Dermis blood vessel endothelial cell (primary cell): ENCODE data around the gene TTPAL. TPM values are rescaled to one million over a fixed set of nuclear protein-coding genes. Genes with fewer than 3 reads are reported as not detected.
A peak's percentile ranks its signal among the peaks of the same experiment; 100 is the strongest.

ENCODE experiments used
- DNase-seq: peaks from one replicate; pipeline ENCODE4 v3.0.0; 2010
- total RNA-seq: library from RNA; depleted of rRNA; stranded (reverse); fragments of >200 nt; gene quantifications from 2 replicates; pipeline ENCODE4 v1.2.3, GENCODE V29; 2014

Gene TTPAL
- total RNA-seq, 1 donor from 2014 or later: 3.4 TPM

- no peak for DNase-seq
These were observed 22.1 kb downstream of the TTPAL start for GRCh38 chr20:44497761-44498160.

DNA sequence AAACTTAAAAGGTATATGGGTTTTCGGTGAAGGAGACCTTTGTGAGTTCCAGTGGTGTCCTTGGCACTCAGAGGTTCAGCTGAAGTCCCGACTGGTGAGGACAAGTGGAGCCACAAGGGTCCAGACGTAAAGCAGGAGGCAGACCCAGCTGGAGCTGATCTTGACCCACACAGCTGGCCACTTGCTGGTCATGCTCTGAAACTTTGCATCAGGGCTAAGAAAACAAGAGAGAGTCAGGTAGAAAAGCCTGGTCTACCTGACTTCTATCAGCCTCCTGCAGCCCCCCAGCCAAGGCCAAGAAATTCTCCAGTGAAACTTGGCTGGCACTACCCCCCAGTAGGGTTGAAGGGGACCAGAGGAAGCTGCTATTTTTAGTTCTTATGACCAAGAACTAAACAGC, 24.5 kb downstream of the TTPAL start:
- DNase-seq: no peak

- DNase-seq: no peak
These were observed 25.8 kb downstream of the TTPAL start for GRCh38 chr20:44501448-44501847.

DNA sequence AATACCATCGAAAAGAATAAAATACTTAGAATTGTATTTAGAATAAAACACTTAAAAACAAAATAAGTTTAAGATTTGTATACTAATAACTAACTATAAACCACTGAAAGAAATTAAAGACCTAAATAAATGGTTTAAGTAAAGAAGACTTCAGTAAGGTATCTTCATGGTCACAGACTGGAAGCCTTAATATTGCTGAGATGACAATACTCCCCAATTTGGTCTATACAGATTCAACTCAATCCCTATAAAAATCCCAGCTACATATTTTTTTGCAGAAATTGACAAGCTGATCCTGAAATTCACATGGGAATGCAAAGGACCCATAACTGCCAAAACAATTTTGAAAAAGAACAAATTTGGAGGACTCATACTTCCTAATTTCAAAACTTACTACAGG, 27.3 kb downstream of the TTPAL start:
- DNase-seq: no peak

GRCh38 chr20:44504402-44505307, 29.0 kb downstream of the TTPAL start:
- DNase-seq: no peak

DNA sequence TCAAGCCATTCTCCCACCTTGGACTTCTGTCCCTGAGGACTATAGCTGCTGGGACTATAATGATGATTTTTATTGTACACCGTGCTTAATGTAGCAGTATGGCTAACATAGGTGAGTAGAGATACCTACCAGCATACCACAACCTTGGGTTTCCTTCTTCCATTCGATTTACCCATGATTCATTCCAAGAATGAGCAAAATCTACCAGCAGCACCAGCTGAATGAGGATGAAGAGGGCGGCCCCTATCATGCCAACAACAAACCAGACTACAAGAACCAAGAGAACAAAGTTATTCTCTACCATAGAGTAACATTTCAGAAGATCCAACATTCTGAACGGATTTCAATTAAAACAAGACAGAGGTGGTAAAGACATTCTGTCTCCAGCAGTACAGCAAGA, 34.1 kb downstream of the TTPAL start:
- no peak for DNase-seq

- DNase-seq: no peak
These were observed 38.2 kb downstream of the TTPAL start for GRCh38 chr20:44513871-44514270.

DNA sequence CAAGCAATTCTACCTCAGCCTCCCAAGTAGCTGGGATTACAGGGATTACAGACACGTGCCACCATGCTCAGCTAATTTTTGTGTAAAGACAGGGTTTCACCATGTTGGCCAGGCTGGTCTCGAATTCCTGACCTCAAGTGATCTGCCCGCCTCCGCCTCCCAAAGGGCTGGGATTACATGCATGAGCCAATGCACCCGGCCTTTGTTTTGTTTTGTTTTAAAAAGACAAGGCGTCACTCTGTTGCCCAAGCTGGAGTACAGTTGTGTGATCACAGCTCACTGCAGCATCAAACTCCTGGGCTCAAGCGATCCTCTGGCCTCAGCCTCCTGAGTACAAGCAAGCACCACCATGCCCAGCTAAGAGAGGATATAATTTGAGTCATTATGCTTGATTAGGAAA, 40.8 kb downstream of the TTPAL start:
- DNase-seq: no peak

DNA sequence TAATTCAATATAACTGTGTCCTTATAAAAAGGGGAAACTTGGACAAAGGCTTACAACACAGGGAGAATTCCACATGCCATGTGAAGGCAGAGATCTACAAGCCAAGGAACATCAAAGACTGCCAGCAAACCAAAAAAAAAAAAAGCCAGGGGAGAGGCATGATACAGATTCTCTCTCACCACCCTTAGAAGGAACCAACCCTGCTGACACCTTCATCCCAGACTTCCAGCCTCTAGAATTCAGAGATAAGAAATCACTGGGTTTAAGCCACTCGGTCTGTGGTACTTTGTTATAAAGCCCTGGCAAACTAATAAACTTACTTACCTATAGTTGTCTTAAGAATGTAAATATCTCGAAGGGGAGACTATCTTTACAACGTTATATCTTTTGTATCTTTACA, 41.8 kb downstream of the TTPAL start:
- DNase-seq: no peak

DNA sequence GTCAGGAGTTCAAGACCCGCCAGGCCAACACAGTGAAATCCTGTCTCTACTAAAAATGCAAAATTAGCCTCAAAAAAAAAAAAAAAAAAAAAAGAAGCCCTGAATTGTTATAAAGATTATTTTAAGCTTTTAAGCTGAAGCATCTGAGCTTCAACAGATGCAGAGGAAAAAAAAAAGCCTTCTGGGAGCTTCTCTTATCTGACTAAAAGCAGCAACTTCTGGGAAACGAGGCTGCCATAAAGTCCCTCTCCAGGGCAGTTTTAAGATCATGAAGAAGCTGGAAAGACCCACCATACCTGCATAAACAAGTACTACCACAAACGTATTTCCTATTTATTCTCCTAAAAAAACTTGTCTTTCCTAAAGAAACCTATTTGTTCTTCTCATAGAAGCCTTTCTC, 42.6 kb downstream of the TTPAL start:
- DNase-seq: no peak

DNA sequence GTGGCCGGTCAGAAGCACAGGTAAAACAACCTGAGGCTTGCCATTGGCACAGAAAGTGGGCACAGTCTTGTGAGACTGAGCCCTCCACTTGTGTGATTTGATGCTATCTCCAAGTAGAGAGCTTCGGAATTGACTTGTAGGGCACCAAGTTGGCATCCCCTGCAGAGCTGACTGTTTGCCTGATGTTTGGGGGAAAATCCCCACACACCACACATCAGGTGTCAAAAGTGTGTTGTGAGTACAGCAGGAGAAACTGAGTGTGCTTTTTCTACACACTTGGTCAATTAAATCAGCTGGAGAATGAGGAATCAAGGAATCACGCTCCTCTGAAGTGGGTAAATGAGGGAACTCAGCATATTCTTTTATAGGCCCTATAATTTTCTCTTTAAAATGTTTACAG, 45.2 kb downstream of the TTPAL start:
- DNase-seq: no peak

DNA sequence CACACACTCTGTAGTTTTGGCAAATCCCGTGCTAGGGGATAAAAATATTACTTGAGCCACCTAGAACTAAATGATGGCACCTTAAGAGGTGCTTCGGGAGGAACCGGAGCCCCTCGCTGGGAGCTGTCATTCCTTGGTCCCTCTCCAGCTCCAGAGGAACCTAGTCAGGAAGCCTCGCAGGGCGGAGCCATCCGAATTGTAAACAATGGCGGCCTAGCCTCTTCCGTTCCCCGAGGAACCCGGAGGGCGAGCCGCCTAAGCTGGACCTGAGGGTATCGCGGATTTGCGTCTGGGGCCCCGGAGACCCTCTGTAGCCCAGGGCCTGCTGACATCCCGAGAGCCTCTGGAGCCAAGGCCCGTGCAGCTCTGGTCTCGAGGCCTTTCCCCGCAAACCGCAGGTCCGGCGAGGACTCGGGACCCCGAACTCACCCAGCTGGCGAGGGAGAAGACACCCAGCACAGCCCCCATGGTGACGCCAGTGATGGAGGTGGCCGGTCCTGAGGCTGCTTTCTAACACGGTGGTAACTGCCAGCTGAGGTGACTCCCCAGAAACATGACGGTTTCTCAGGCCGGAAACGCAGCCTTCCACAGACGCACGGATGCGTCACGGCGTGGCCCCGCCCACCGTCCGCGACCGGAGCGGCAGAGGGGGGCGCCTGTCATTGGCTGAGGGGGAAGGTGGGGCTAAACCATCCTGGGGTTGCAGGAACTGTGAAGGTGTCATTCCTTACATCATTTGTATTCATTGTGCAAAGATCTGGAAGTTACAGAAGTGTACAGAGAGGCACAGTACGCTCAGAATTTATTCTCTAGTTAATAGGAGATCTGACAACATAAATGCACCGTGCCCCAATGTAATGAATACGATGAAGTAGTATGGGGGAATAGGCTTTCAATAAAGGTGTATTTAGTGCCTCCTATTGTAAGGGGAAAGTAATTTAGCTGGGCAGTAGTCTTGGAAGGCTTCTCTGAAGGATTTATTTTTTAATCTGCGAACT, 46.1 kb downstream of the TTPAL start, which contains the start of gene SERINC3:
SERINC3 (minus strand) TSS at position 587 of the 998 bp plus-strand sequence; CDS start at position 468, 119 bp downstream.
- peak; percentile 97 for DNase-seq

DNA sequence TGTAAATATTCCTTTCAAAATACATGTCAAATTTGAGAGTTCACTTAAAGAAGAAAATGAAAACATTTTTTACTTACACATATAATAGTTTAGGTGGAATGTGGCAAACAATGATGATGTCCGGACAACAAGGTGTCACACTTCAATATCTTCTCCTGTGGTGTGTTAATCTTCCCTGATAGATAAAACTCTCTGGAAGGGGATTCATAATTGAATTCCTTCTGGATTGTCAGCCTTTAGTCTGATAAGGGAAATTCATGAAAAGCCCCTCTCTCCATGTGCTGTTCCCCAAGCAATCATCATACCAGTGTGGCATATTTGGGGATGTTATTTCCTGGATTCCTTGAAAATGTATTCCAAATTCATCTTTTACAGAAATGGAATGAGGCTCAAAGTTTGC, 47.2 kb downstream of the TTPAL start:
- DNase-seq: no peak

DNA sequence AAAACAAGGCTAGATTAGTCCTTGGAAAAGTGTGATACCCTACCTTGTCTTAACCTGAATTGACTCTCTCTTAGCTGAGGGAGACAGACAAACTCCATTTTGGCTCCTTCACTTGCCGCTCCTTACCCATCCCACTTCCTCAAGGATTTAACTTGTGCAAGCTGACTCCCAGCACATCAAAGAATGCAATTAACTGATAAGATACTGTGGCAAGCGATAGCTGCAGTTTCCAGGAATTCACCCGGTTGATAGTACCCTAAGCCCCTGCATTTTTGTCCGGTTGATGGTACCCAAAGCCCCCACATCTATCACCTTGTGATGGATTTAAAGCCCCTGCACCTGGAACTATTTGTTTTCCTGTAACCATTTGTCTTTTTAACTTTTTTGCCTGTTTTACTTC, 48.1 kb downstream of the TTPAL start:
- no peak for DNase-seq

DNA sequence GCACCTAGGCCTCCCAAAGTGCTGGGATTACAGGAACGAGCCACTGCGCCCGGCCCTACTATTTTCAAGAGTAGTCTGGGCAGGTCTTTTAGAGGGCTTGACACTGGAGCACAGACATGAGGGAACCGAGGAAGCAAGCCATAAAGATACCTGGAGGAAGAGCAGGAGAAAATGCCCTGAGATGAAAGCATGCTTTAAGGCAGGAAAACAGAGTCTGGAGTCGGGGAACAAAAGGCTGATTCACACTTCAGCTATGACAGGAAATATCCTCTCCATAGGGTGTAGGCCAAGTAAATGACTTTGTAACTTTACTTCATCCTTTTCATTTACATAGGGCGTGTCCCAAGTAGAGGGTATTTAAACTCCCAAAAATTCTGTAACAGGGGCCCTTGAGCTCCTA, 50.5 kb downstream of the TTPAL start:
- peak; percentile 59 for DNase-seq

GRCh38 chr20:44527716-44528199, 52.1 kb downstream of the TTPAL start:
- no peak for DNase-seq

DNA sequence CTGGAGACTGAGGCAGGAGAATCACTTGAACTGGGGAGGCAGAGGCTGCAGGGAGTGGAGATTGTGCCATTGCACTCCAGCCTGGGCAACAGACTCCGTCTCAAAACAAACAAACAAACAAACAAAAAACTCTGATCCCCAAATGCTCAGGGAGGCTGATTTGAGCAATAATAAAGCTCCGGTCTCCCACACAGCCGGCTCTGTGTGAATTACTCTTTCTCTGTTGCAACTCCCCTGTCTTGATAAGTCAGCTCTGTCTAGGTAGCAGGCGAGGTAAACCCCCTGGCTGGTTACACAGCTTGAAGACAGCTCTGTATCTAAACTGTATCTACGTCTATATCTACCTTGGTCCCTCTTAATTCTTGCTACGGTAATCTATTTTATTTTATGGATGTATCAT, 52.6 kb downstream of the TTPAL start:
- no peak for DNase-seq

DNA sequence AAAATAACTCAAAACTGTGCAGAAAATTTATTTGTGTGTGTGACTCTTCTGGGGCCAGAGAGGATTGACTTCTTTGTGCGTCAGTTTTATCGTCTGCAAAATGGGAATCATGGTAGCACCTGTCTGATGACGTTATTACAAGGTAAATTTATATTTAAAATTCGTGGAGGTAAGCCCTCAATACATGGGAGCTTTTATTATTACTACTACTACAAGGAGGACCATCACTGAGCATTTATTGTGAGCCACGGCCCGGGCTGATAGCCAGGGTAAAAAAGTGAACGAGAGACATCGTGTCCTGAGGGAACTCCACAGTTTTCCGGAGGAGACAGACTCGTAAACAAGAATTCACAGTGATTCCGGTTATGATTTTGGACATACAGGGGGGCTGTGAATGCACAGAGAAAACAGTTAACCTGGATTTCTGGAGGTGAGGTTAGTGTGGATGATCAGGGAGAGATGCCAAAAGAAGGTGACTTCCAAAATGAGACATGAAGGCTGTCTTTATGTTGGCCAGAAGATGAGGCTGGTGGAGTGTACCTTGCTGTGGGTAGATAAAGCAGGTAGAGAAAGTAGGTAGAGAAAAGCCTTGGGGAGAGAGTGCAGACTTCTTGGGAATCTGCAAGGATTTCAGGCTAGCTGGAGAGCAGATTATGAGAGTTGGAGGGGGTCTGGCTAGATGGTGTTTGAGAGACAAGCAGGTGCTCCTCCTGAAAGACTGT, 56.7 kb downstream of the TTPAL start:
- peak; percentile 37 for DNase-seq

DNA sequence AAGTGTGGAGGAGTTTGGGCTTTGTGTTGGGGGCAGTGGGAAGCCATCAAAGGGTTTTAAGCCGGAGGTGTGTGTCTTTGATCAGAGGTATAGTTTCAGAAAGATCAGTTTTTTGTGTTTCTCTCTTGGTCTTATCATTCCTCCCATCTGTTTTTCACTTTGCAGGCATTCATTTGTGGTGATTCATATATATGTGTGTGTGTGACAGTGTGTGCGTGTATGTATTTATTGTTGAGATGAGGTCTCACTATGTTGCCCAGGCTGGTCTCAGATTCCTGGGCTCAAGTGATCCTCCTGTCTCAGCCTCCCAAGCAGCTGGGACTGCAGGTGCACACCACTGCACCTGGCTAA, 57.3 kb downstream of the TTPAL start:
- DNase-seq: peak; percentile 57

- no peak for DNase-seq
These were observed 58.3 kb downstream of the TTPAL start for GRCh38 chr20:44533928-44534327.

- DNase-seq: no peak
These were observed 60.5 kb downstream of the TTPAL start for GRCh38 chr20:44536175-44536574.

DNA sequence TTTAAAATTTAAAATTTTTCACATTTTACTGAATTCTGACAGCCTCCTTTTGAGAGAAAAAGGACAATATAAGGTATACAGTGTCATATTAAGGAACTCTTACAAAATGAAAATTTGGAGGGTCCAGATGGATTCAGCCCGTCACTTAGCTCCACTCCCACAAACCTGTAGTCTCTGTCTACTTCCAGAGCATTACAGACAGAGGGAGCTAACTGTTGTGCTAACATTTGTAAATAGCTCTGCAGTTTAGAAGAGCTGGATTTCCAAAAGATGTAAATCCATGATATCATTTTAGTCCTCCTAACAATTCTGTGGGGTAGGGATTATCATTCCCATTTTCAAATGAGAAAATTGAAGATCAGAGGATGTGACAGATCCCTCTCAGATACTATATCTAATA, 62.3 kb downstream of the TTPAL start:
- DNase-seq: no peak

- DNase-seq: peak; percentile 88
These were observed 65.2 kb downstream of the TTPAL start for GRCh38 chr20:44540834-44541233.
